ENCODE results near the gene RNF181.
"Not testable (repeated sequence)": the region's sequence is repeated elsewhere in the genome, so short reads cannot be mapped to it uniquely, and the experiment has no call there.

The RNF181 gene

DNA sequence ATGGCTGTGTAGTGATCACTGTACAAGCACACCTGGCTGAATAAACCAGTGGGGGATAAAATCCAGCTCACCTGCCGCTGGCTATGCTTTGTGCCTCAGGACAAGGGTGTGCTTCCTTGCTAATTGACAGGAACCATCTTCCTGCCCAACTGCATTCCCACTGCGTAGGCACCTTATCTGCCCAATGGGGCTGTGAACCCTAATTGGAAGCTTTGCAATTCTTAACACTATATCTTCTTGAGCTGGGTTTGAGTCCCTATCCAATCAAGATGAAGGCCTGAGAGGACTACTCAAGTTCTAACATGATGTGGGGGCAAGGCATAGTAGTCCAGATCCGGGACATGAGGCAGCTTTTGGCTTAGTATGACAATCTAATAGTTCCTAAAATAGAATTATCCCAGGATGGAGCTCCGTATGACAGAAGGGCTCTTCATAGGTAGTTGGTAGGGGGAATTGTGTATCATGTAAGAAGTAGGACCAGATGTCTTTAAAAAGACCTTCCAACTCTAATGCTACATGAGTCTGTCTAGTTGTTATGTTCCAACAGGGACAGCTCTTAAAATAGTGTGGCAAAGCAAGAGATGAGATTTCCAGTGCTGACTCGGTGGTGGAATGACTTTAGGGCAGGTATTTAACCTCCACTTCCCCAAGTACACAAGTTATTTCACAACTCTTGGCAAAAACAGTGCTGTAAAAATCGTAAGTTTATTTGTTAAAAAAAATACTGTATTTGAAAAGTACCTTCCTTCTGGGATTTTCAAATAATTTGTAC lies 9.2 kb downstream of the RNF181 start:
- peak overlapping the region; percentile 48 for H3K27ac ChIP-seq (ENCODE audit: low read depth, low read length)

DNA sequence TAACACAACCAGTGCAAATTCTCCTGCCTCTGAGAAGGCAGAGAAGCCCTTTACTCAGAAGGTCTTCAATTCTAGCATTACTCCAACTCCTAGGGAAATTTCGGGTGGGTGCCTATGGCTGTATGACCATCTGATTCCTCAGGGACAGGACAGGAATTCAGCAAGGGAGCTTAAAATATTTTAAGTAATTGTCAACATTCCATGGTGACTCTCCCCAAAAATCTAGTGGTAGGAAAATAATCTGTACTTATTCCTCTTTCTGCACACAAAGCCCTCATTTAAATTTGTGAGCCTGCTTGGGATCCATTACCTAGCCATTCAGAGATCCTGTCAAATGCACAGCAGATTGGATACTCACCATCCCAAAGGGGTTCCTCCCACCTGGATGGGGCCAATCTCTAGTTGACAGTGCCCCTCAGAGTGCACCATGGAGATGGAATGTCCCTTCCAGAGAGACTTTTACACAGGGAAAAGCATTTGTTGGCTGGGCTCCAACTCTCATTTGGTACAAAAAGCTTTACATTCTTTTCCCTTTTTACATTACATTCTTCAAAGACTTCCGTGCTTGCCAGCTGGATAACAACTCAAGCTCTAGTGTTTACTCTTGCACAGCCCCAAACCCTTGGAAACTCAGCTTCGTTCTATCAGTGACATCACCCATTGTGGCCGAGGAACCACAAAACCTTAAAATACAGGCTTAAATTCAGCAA lies 10.0 kb downstream of the RNF181 start:
- Histone ChIP-seq H2AFZ (ENCODE audit: low read length, unreplicated experiment) (no peak overlapping the region), H3K27ac (ENCODE audit: low read depth, low read length) (peak overlapping the region; percentile 48)

More for the DNA sequence above, 9.2 kb downstream of the RNF181 start:
- Histone ChIP-seq H3K4me1 (ENCODE audit: control insufficient read depth, insufficient read depth, low read length, unreplicated experiment) (peaks cover 33% of the 10 kb centered on the region), H3K27me3 (ENCODE audit: insufficient read depth, low read length) (no peaks in the 10 kb centered on the region), H3K79me2 (ENCODE audit: control insufficient read depth, insufficient read depth, low read length, unreplicated experiment) (peaks cover 13% of the 10 kb centered on the region), H3K4me3 (ENCODE audit: low read depth, low read length) (peak overlapping the region; percentile 35), H2AFZ (ENCODE audit: low read length, unreplicated experiment) (no peak overlapping the region), H3K36me3 (ENCODE audit: insufficient read depth, low read length) (no peaks in the 10 kb centered on the region)

DNA sequence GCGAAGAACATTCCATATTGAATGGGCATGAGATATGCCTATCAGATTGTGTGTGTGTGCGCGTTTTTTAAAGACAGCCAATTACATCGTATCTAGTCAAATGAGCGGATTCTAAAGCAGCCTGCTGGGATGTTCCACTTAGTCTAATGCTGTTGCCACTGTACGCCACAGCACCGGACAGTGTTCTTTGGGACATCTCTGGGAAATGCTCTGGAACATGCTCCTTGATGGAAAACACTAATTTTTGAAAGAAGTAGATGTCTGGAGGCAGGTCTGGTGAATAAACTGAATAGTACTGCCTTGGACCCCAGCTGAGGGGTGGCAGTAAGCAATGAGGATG lies 10.5 kb downstream of the RNF181 start:
- peaks cover 33% of the 10 kb centered on the region for H3K4me1 ChIP-seq (ENCODE audit: control insufficient read depth, insufficient read depth, low read length, unreplicated experiment)
- H3K27ac ChIP-seq (ENCODE audit: low read depth, low read length) = peak overlapping the region; percentile 48
- H3K36me3 ChIP-seq (ENCODE audit: insufficient read depth, low read length) = no peaks in the 10 kb centered on the region

More for the DNA sequence above, 10.0 kb downstream of the RNF181 start:
- H3K27me3 ChIP-seq (ENCODE audit: insufficient read depth, low read length) = no peaks in the 10 kb centered on the region
- H3K4me3 ChIP-seq (ENCODE audit: low read depth, low read length) = peak overlapping the region; percentile 5; the same call in 1 of the 2 replicates
- H3K79me2 ChIP-seq (ENCODE audit: control insufficient read depth, insufficient read depth, low read length, unreplicated experiment) = peaks cover 13% of the 10 kb centered on the region
- H3K4me1 ChIP-seq (ENCODE audit: control insufficient read depth, insufficient read depth, low read length, unreplicated experiment) = peaks cover 33% of the 10 kb centered on the region
- H3K36me3 ChIP-seq (ENCODE audit: insufficient read depth, low read length) = no peaks in the 10 kb centered on the region

DNA sequence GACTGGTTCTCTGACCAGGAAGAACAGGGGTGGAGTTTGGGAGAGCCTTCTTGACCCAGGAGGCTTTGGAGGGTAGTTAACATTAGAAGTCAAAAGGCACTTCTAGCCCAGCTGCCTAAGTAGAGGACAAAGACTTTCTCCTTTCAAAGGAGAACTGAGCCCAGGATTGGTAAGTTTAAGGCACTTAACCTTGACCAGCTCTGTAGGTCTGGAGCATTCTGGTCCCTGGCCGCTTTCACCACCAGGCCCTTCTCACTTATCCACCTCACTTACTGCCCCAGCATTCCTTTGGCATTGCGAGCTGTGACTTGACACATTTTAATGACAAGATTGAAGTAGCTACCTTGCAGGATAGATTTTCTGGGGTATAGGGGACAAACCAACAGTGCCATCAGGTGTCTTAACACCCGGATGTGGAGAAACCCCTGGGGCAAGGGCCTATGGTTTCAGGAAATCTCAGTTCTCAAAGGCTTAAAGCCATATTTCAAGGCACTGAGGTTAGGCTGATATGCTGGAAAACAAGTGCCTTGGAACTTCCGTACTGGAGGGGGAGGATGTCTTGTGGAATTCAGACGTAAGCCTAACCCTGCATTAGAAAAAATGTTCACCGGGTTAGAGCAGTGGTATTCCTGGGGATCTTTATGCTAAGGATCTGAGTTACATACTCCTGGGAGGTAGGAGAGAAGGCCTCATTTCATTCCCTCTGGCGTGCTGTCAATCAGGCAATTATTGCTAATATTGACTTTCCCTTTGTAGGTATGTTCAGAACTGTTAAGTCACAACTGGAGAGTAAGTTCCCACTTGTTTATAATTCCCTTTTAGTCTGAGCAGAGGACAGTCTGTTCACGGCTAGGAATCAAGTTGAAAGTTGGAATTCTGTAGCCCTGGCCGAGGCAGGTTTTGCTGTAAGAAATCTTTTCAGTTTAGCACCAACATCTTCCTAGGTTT lies 12.0 kb downstream of the RNF181 start:
- Histone ChIP-seq H2AFZ (ENCODE audit: low read length, unreplicated experiment) (no peak overlapping the region), H3K4me3 (ENCODE audit: low read depth, low read length) (no peak overlapping the region), H3K79me2 (ENCODE audit: control insufficient read depth, insufficient read depth, low read length, unreplicated experiment) (peaks cover 15% of the 10 kb centered on the region), H3K36me3 (ENCODE audit: insufficient read depth, low read length) (no peaks in the 10 kb centered on the region), H3K4me1 (ENCODE audit: control insufficient read depth, insufficient read depth, low read length, unreplicated experiment) (peaks cover 26% of the 10 kb centered on the region), H3K27ac (ENCODE audit: low read depth, low read length) (no peak overlapping the region), H3K27me3 (ENCODE audit: insufficient read depth, low read length) (no peaks in the 10 kb centered on the region)

More for the DNA sequence above, 10.5 kb downstream of the RNF181 start:
- H2AFZ ChIP-seq (ENCODE audit: low read length, unreplicated experiment) = no peak overlapping the region
- H3K27me3 ChIP-seq (ENCODE audit: insufficient read depth, low read length) = no peaks in the 10 kb centered on the region
- no peak overlapping the region for H3K4me3 ChIP-seq (ENCODE audit: low read depth, low read length)
- peaks cover 14% of the 10 kb centered on the region for H3K79me2 ChIP-seq (ENCODE audit: control insufficient read depth, insufficient read depth, low read length, unreplicated experiment)

DNA sequence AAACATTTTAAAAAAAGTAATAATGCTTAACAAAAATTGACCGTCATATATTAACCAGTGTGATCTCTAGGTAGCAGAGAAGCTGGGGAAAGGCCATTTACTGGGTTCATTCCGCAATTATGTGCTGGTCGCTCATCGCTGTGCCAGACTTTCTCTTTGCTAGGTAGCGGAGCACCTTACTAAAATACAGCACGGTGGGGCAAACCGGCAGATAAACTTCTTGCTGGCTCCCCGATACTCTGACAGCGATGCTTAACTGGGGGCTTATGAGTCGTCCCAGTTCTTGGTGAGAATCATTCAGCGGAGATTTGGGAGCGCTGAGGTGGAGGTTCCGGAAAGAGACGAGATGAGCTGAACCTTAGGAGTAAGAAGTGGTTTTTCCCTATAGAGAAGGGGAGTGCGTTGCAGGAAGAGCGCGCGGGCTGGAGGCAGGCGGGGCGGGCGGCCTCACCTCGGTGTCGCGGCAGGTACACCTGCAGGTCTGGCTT lies 15.7 kb downstream of the RNF181 start:
- Histone ChIP-seq H2AFZ (ENCODE audit: low read length, unreplicated experiment) (peak overlapping the region; percentile 70), H3K4me1 (ENCODE audit: control insufficient read depth, insufficient read depth, low read length, unreplicated experiment) (peaks cover 2% of the 10 kb centered on the region), H3K36me3 (ENCODE audit: insufficient read depth, low read length) (no peaks in the 10 kb centered on the region), H3K27ac (ENCODE audit: low read depth, low read length) (0 out of 2 replicates have a peak overlapping the region, but pooled peaks have one; percentile 2), H3K4me3 (ENCODE audit: low read depth, low read length) (peak overlapping the region; percentile 90), H3K27me3 (ENCODE audit: insufficient read depth, low read length) (no peaks in the 10 kb centered on the region), H3K79me2 (ENCODE audit: control insufficient read depth, insufficient read depth, low read length, unreplicated experiment) (peaks cover 9% of the 10 kb centered on the region)

DNA sequence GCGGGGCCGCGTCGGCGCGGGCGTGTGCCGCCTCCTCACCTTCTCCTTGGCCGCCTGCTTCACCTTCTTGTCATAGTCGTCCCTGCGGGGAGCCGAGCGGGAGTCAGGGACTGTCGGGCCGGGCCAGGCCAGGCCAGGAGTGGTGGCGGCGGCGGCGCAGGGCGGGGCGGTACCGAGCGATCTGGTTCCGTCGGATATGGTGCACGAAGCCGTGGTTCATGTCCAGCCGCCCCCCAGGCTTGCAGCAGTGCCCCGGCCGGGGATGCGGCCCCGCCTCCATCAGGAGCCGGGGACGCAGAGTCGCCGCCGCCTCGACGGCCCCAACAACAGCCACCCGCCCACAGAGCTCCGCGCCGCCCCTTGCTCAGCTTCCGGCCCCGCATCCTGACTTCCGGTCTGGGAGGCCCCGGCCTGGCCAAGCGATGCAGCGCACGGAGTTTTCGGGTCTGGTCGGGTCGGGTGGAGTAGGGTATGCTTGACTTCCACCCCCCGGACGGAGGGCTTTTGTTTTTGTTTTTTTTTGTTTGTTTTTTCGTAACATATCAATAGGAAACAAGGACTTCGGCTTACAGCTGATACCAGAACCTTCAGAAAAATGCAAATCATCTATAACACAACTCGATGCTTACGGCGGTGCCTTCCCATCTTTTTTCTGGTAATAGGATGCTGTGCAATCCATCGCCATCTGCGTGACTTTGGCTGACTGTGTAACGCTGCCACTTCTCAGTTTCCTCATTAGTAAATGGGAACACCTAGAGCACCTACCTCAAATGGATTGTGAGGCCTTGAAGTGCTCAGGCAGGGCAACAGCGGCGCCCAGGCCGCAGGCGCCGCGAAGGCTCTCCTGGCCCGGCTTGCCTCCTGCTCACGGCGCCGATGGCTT lies 16.4 kb downstream of the RNF181 start, which contains the start of gene C2orf68:
C2orf68 (minus strand) TSS at position 362 of the 883 bp plus-strand sequence; CDS start at position 280, 82 bp downstream.
- H2AFZ ChIP-seq (ENCODE audit: low read length, unreplicated experiment) = peak within 1 kb of the TSS; percentile 89
- no peaks in the 10 kb centered on the region for H3K36me3 ChIP-seq (ENCODE audit: insufficient read depth, low read length)
- peak within 1 kb of the TSS; percentile 90 for H3K4me3 ChIP-seq (ENCODE audit: low read depth, low read length)
- H3K27me3 ChIP-seq (ENCODE audit: insufficient read depth, low read length) = no peaks in the 10 kb centered on the region
- H3K4me1 ChIP-seq (ENCODE audit: control insufficient read depth, insufficient read depth, low read length, unreplicated experiment) = peaks cover under 1% of the 10 kb centered on the region
- peak within 1 kb of the TSS; percentile 52; the same call in 1 of the 2 replicates for H3K27ac ChIP-seq (ENCODE audit: low read depth, low read length)
- peaks cover 13% of the 10 kb centered on the region for H3K79me2 ChIP-seq (ENCODE audit: control insufficient read depth, insufficient read depth, low read length, unreplicated experiment)

DNA sequence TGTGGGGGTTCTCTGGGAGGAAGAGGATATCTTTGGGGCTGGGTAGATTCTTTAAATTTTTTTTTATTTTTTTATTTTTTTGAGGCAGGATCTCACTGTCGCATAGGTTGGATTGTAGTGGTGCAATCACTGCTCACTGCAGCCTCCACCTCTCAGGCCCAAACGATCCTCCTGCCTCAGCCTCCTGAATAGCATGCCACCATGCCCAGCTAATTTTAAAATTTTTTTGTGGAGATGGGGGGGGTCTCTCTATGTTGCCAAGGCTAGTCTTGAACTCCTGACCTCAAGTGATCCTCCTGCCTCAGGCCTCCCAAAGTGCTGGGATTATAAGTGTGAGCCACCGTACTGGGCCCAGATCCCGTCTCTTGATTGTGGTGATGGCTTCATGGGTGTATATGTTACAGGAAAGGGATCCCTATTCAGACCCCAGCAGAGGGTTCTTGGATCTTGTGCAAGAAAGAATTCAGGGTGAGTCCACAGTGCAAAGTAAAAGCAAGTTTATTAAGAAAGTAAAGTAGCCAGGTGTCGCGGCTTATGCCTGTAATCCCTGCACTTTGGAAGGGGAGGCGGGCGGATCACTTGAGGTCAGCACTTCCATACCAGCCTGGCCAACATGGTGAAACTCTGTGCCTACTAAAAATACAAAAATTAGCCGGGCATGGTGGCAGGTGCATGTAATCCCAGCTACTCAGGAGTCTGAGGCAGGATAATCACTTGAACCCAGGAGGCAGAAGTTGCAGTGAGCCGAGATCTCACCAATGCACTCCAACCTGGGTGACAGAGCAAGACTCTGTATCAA lies 18.4 kb downstream of the RNF181 start:
- no peak overlapping the region for H3K4me3 ChIP-seq (ENCODE audit: low read depth, low read length)
- H3K36me3 ChIP-seq (ENCODE audit: insufficient read depth, low read length) = no peaks in the 10 kb centered on the region
- no peak overlapping the region for H3K27ac ChIP-seq (ENCODE audit: low read depth, low read length)
- peaks cover 10% of the 10 kb centered on the region for H3K4me1 ChIP-seq (ENCODE audit: control insufficient read depth, insufficient read depth, low read length, unreplicated experiment)
- H3K27me3 ChIP-seq (ENCODE audit: insufficient read depth, low read length) = no peaks in the 10 kb centered on the region
- H2AFZ ChIP-seq (ENCODE audit: low read length, unreplicated experiment) = no peak overlapping the region
- H3K79me2 ChIP-seq (ENCODE audit: control insufficient read depth, insufficient read depth, low read length, unreplicated experiment) = peaks cover 28% of the 10 kb centered on the region

DNA sequence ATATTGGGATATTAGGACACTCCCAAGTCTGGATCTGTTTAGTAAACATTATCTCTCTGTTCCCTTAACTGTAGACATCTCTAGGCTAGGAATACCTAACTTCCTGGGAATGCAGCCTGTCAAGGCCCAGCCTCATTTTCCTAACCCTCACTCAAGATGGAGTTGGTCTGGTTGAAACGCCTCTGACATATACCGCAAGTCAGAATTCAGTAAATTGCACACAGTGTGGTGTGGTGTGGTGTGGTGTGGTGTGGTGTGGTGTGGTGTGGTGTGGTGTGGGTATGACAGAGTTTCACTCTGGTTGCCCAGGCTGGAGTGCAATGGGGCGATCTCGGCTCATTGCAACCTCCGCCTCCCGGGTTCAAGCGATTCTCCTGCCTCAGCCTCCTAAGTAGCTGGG lies 19.2 kb downstream of the RNF181 start:
- not testable (repeated sequence) for H3K27me3 ChIP-seq (ENCODE audit: insufficient read depth, low read length); H2AFZ ChIP-seq (ENCODE audit: low read length, unreplicated experiment); H3K4me3 ChIP-seq (ENCODE audit: low read depth, low read length); H3K36me3 ChIP-seq (ENCODE audit: insufficient read depth, low read length); H3K27ac ChIP-seq (ENCODE audit: low read depth, low read length)
- H3K79me2 ChIP-seq (ENCODE audit: control insufficient read depth, insufficient read depth, low read length, unreplicated experiment) = peaks cover 35% of the 10 kb centered on the region
- peaks cover 17% of the 10 kb centered on the region for H3K4me1 ChIP-seq (ENCODE audit: control insufficient read depth, insufficient read depth, low read length, unreplicated experiment)

DNA sequence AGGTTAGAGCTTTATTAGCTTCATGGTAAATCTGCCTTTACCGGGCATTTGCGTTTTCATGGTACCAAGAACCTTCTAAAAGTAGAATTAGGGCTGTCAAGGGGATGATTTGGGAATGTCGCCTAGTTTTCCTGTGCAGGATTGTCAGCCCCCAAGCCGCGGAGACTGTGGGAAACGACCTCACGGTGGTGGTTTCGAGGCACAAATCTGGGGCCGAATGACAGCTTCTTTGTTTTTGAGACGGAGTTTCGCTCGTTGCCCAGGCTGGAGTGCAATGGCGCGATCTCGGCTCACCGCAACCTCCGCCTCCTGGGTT lies 19.8 kb downstream of the RNF181 start:
- no peaks in the 10 kb centered on the region for H3K27me3 ChIP-seq (ENCODE audit: insufficient read depth, low read length)
- no peak overlapping the region; the same call in 1 of the 2 replicates for H3K4me3 ChIP-seq (ENCODE audit: low read depth, low read length)
- peaks cover 17% of the 10 kb centered on the region for H3K4me1 ChIP-seq (ENCODE audit: control insufficient read depth, insufficient read depth, low read length, unreplicated experiment)
- H2AFZ ChIP-seq (ENCODE audit: low read length, unreplicated experiment) = no peak overlapping the region
- H3K79me2 ChIP-seq (ENCODE audit: control insufficient read depth, insufficient read depth, low read length, unreplicated experiment) = peaks cover 39% of the 10 kb centered on the region
- H3K36me3 ChIP-seq (ENCODE audit: insufficient read depth, low read length) = peaks cover 5% of the 10 kb centered on the region; the same call in 1 of the 2 replicates
- no peak overlapping the region for H3K27ac ChIP-seq (ENCODE audit: low read depth, low read length)

Data from ACC112 (cell line).